Ecto neural progenitor cell (in vitro differentiated cells): ENCODE results near the gene RGPD4.

ENCODE experiments used
- DNase-seq: peaks from one replicate; pipeline ENCODE4 v3.0.0-alpha.2; 2018; ENCODE audit warnings: low spot score

The RGPD4 gene

GRCh38 chr2:107931412-107931811 lies 104.7 kb downstream of the RGPD4 start:
- DNase-seq = no peak

GRCh38 chr2:107932488-107932887 lies 105.8 kb downstream of the RGPD4 start:
- DNase-seq = no peak

- no peak for DNase-seq
Measured at GRCh38 chr2:107932979-107933378, 106.3 kb downstream of the RGPD4 start.

- no peak for DNase-seq
Measured at GRCh38 chr2:107936433-107937359, 110.0 kb downstream of the RGPD4 start.
